Regular cardiac myocyte (primary cell): ENCODE data around the gene CALHM4. TPM values are rescaled to one million over a fixed set of nuclear protein-coding genes. Genes with fewer than 3 reads are reported as not detected.

Experiments used
- total RNA-seq: library from RNA; depleted of rRNA; stranded (reverse); fragments of >200 nt; gene quantifications from 2 replicates; pipeline ENCODE4 v1.2.3, GENCODE V29; 2014

The CALHM4 gene
- 0.19 and 0.28 TPM in 2 replicates for total RNA-seq

GRCh38 chr6:116553451-116553850, at the start of gene CALHM4:
Gene CALHM4, plus strand, starts transcription at chr6:116553751. Its CDS starts 43 bp downstream, at chr6:116553794.

GRCh38 chr6:116511424-116512110, 42.0 kb upstream of the CALHM4 start, which contains the start of gene CALHM5:
Gene CALHM5, plus strand, starts transcription at chr6:116511639. Its CDS starts 58 bp downstream, at chr6:116511697.

GRCh38 chr6:116545651-116546050, 7.9 kb upstream of the CALHM4 start, which contains the start of gene TRAPPC3L:
Gene TRAPPC3L, minus strand, starts transcription at chr6:116545684. Its CDS starts 170 bp downstream, at chr6:116545514.

GRCh38 chr6:116570856-116571682, 17.5 kb downstream of the CALHM4 start, which contains the start of gene RWDD1:
Gene RWDD1, plus strand, starts transcription at chr6:116571504. Its CDS starts 79 bp downstream, at chr6:116571583.

Other genes starting within 250 kb of the CALHM4 start
- gene DSE, start 182.8 kb upstream of the CALHM4 start, total RNA-seq, result 71.7 and 125 TPM in 2 replicates
- gene CALHM6, start 92.4 kb upstream of the CALHM4 start, total RNA-seq, result 0.58 and 2.8 TPM in 2 replicates
- gene CALHM5, start 42.1 kb upstream of the CALHM4 start, total RNA-seq, result 11.7 and 17.2 TPM in 2 replicates
- under 0.01 and 0.19 TPM in 2 replicates for gene TRAPPC3L, start 8.1 kb upstream of the CALHM4 start, total RNA-seq
- 22.3 and 26.1 TPM in 2 replicates for gene RWDD1, start 17.8 kb downstream of the CALHM4 start, total RNA-seq
- under 0.01 and 0.19 TPM in 2 replicates for gene RSPH4A, start 62.7 kb downstream of the CALHM4 start, total RNA-seq
- gene ZUP1, start 115.0 kb downstream of the CALHM4 start, total RNA-seq, result 18.0 and 20.6 TPM in 2 replicates
- 6.1 and 10.7 TPM in 2 replicates for gene KPNA5, start 127.5 kb downstream of the CALHM4 start, total RNA-seq
- 19.9 and 23.7 TPM in 2 replicates for gene FAM162B, start 212.0 kb downstream of the CALHM4 start, total RNA-seq